Measurements from ENCODE around the gene GLYATL3.

Gene GLYATL3

DNA sequence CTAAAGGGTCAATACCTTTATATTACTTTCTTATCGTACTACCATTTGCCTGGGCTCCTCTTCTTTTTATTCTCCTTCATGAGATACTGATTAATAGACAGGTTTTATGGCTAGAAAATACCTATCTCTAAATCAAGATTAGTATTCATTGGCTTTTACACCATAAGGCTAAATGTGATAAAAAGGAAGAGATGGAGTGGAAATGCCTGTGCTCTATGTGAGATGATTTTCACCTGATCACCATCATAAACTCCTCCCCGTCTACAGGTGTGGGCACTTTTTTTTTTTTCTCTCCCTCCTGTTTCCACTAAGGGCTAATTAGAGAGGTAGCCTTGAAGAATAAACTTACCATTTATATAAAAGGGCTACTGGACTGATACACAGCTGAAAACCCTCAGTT lies at the start of gene GLYATL3:
GLYATL3 (plus strand) TSS at position 301 of the 400 bp plus-strand sequence. CDS start 12,068 bp downstream, outside the sequence.
- DNase-seq (ENCODE audit: low read depth, low spot score): no peak
- no peak within 1 kb of the TSS for H3K4me3 ChIP-seq (ENCODE audit: low read depth, low read length)
- TF ChIP-seq, protein P1, sequence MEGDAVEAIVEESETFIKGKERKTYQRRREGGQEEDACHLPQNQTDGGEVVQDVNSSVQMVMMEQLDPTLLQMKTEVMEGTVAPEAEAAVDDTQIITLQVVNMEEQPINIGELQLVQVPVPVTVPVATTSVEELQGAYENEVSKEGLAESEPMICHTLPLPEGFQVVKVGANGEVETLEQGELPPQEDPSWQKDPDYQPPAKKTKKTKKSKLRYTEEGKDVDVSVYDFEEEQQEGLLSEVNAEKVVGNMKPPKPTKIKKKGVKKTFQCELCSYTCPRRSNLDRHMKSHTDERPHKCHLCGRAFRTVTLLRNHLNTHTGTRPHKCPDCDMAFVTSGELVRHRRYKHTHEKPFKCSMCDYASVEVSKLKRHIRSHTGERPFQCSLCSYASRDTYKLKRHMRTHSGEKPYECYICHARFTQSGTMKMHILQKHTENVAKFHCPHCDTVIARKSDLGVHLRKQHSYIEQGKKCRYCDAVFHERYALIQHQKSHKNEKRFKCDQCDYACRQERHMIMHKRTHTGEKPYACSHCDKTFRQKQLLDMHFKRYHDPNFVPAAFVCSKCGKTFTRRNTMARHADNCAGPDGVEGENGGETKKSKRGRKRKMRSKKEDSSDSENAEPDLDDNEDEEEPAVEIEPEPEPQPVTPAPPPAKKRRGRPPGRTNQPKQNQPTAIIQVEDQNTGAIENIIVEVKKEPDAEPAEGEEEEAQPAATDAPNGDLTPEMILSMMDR (IDR thresholded peaks at IDR 0.05; ENCODE audit: insufficient read depth, low read length, missing control alignments): no peak
- ChIA-PET CTCF (no interaction called here), POLR2A (no interaction called here)

- CTCF ChIA-PET: interaction anchor here (0.6 to 2.2 kb wide), 9 partner anchors 9 to 1667 kb away, joined by 3 to 11 read pairs (median 3); no protein-coding TSS in a partner anchor
- TF ChIP-seq, protein P1 (IDR thresholded peaks at IDR 0.05; ENCODE audit: insufficient read depth, low read length, missing control alignments): no peak
- DNase-seq (ENCODE audit: low read depth, low spot score): no peak
- no peak overlapping the region for H3K4me3 ChIP-seq (ENCODE audit: low read depth, low read length)
- POLR2A ChIA-PET: no interaction called here
Measured at GRCh38 chr6:49453221-49453620, 46.5 kb upstream of the GLYATL3 start.

DNA sequence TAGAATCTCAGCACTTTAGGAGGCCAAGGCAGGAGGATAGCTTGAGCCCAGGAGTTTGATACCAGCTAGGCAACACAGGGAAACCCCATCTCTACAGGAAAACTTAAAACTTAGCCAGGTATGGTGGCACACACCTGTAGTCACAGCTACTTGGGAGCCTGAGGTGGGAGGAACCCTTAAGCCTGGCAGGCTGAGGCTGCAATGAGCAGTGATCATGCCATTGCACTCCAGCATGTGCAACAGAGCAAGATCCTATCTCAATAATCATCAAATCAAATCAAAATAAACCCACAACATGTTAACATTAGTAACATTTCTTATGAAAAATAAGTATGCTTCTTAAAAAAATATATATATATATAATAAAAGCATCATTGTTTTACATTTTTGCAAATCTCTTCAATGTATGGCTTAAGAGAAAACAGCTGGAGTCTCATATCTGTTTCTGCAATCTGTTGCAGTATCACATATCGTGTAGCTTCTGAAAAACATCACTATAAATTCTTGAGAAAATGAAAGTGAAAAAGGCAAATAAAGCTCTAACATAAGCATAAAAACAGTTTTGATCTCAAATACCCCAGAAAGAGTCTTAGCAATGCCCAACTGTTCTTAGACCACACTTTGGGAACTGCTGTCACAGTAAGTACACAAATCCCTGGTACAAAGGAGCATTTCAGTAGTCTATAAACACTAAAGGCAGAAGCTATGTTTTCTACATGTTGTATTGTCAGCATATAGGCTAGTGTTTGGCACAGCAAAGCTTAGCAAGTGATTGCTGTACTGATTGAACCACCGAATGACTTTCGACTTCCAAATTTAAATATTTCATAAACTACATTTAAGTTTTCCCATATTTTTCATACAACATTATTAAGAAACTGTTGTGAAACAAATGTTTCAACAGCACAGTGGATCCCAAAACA lies 44.7 kb upstream of the GLYATL3 start:
- TF ChIP-seq, protein P1 (IDR thresholded peaks at IDR 0.05; ENCODE audit: insufficient read depth, low read length, missing control alignments): no peak
- H3K4me3 ChIP-seq (ENCODE audit: low read depth, low read length): no peak overlapping the region
- DNase-seq (ENCODE audit: low read depth, low spot score): no peak
- ChIA-PET POLR2A (no interaction called here), CTCF (interaction anchor here (1.3 to 2.2 kb wide), 2 partner anchors 14 to 151 kb away, joined by 3 to 11 read pairs; no protein-coding TSS in a partner anchor)

DNA sequence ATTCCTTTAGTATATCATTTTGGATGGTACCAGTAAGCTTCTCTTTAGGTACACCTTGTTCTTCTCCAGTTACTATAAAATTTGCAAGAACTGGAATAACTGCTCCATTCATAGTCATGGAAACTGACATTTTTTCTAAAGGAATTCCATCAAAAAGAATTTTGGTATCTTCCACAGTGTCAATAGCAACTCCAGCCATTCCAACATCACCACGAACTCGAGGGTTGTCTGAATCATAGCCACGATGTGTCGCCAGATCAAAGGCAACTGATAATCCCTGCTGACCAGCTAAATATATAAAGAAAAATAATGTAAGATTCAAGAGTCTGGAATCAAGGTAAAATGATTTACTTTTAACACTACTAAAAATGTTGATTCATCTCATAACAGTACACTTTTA lies 42.0 kb upstream of the GLYATL3 start:
- DNase-seq (ENCODE audit: low read depth, low spot score): no peak
- H3K4me3 ChIP-seq (ENCODE audit: low read depth, low read length): no peak overlapping the region
- CTCF ChIA-PET: no interaction called here
- POLR2A ChIA-PET: no interaction called here
- TF ChIP-seq, protein P1 (IDR thresholded peaks at IDR 0.05; ENCODE audit: insufficient read depth, low read length, missing control alignments): no peak

GRCh38 chr6:49462071-49462470 lies 37.7 kb upstream of the GLYATL3 start:
- DNase-seq (ENCODE audit: low read depth, low spot score): no peak
- POLR2A ChIA-PET: interaction anchor here (0.6 kb wide), 1 partner anchor 1688 kb away, joined by 3 read pairs; no protein-coding TSS in a partner anchor
- CTCF ChIA-PET: interaction anchor here (1.6 kb wide), 1 partner anchor 9 kb away, joined by 9 read pairs; no protein-coding TSS in a partner anchor
- peak overlapping the region; percentile 91 for H3K4me3 ChIP-seq (ENCODE audit: low read depth, low read length)
- TF ChIP-seq, protein P1 (IDR thresholded peaks at IDR 0.05; ENCODE audit: insufficient read depth, low read length, missing control alignments): no peak

GRCh38 chr6:49462599-49462926 lies 37.2 kb upstream of the GLYATL3 start:
- ChIA-PET CTCF (interaction anchor here (1.6 kb wide), 1 partner anchor 9 kb away, joined by 9 read pairs; no protein-coding TSS in a partner anchor), POLR2A (no interaction called here)
- TF ChIP-seq, protein P1 (IDR thresholded peaks at IDR 0.05; ENCODE audit: insufficient read depth, low read length, missing control alignments): no peak
- H3K4me3 ChIP-seq (ENCODE audit: low read depth, low read length): peak overlapping the region; percentile 91
- no peak for DNase-seq (ENCODE audit: low read depth, low spot score)

Measured in AG04449 (cell line).